ENCODE data around the gene NDE1.
"Not testable (repeated sequence)": the region's sequence is repeated elsewhere in the genome, so short reads cannot be mapped to it uniquely, and the experiment has no call there.

The NDE1 gene

DNA sequence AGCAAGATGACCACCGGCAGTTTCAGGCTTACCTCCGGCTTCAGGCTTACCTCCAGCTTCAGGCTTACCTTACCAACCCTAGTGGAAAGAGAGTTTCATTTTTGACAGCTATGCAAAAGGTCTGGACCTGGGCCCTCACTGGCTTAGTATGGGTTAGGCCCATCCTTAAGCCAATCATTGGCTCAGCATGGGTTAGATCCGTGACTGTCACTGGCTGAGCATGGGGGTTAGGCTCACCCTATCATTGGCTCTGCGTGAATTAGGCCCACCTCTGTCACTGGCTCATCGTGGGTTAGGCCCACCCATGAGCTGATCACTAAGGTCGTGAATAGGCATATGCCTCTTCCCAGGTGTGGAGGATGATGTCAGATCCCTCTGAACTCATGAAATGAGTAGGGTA is 8.1 kb downstream of the NDE1 start:
- peaks cover 75% of the 10 kb centered on the region for H3K4me1 Mint-ChIP-seq
- H3K4me3 Mint-ChIP-seq = peak overlapping the region; percentile 7 to 33
- ATAC-seq = peak; percentile 49

DNA sequence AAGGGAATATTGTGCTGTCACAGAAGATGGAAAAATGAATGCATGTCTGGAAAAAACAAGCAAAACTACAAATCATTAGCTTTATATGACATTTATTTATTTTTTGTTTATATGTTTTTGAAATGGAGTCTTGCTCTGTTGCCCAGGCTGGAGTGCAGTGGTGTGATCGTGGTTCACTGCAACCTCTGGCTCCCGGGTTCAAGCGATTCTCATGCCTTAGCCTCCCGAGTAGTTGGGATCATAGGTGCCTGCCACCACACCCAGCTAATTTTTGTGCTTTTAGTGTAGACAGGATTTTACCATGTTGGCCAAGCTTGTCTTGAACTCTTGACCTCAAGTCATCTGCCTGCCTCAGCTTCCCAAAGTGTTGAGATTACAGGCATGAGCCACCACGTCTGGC is 8.5 kb downstream of the NDE1 start:
- H3K4me1 Mint-ChIP-seq = peaks cover 74% of the 10 kb centered on the region
- no peaks in the 10 kb centered on the region for H3K27me3 Mint-ChIP-seq
- no peak for DNase-seq
- no peak for ATAC-seq
- H3K9me3 Mint-ChIP-seq = no peaks in the 10 kb centered on the region
- peak overlapping the region; percentile 54 to 65 for H3K4me3 Mint-ChIP-seq
- peak overlapping the region; percentile 19 to 85 for H3K27ac Mint-ChIP-seq

More for the DNA sequence above, 8.1 kb downstream of the NDE1 start:
- no peak for DNase-seq
- Mint-ChIP-seq H3K9me3 (no peaks in the 10 kb centered on the region), H3K27me3 (no peaks in the 10 kb centered on the region), H3K27ac (peak overlapping the region; percentile 19 to 34)

DNA sequence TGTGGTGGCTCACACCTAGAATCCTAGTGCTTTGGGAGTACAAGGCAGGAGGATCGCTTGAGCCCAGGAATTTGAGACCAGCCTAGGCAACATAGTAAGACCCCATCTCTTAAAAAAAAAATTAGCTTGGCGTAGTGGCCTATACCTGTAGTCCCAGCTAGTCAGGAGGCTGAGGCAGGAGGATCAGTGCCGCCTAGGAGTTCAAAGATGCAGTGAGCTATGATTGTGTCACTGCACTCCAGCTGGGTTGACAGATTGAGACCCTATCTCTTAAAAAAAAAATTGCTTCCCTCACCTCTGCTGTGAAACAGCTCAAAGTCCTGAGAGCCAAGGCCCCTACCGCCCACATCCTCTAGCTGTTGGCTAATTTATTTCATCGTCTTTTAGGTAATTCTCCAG is 10.2 kb downstream of the NDE1 start:
- Mint-ChIP-seq H3K4me3 (peak overlapping the region in 1 of 2 donors; percentile 25), H3K27me3 (no peaks in the 10 kb centered on the region), H3K9me3 (no peaks in the 10 kb centered on the region), H3K27ac (peak overlapping the region in 1 of 2 donors; percentile 14), H3K4me1 (peaks cover 66% of the 10 kb centered on the region)
- ATAC-seq (no peak), DNase-seq (no peak)

DNA sequence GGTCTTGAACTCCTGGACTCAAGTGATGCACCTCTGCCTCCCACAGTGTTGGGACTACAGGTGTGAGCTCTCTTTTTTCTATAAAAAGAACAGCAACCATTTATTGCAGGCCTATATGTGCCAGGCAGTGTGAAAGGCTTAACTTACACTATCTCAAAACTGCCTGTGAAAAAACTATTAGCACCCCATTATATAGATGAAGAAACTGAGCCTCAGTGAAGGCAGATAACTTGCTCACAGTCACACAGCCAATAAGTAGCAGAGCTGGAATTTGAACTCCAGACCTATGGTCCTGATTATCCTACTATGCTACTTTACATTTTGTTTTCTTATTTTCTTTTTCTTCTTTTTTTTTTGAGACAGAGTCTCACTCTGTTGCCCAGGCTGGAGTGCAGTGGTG is 15.1 kb downstream of the NDE1 start:
- no peak for DNase-seq

DNA sequence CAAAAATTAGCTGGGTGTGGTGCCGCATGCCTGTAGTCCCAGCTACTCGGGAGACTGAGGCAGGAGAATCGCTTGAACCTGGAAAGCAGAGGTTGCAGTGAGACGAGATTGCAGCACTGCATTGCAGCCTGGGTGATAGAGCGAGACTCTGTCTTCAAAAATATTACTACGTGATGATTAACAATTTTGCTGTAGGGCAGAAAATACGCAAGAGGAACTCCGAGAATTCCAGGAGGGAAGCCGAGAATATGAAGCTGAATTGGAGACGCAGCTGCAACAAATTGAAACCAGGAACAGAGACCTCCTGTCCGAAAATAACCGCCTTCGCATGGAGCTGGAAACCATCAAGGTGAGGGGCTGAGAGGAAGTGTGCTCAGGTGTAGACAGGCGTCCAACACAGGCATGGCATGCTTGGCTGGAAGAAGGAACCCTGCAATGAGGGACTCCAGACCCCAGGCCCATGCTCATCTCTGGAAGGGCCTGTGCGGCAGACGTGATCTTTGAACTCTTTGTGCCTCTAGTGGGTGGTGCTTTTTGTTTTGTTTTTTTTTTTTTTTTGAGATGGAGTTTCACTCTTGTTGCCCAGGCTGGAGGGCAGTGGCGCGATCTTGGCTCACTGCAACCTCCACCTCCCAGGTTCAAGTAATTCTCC is 17.2 kb downstream of the NDE1 start:
- no peaks in the 10 kb centered on the region for H3K27me3 Mint-ChIP-seq
- H3K27ac Mint-ChIP-seq = peak overlapping the region in 1 of 2 donors; percentile 54
- H3K9me3 Mint-ChIP-seq = no peaks in the 10 kb centered on the region
- ATAC-seq (no peak), DNase-seq (no peak)
- no peak overlapping the region for H3K4me3 Mint-ChIP-seq
- peaks cover 37% of the 10 kb centered on the region for H3K4me1 Mint-ChIP-seq

More for the DNA sequence above, 15.1 kb downstream of the NDE1 start:
- Mint-ChIP-seq H3K4me3 (no peak overlapping the region), H3K4me1 (peaks cover 35% of the 10 kb centered on the region), H3K27me3 (no peaks in the 10 kb centered on the region), H3K27ac (no peak overlapping the region), H3K9me3 (no peaks in the 10 kb centered on the region)
- ATAC-seq = no peak

DNA sequence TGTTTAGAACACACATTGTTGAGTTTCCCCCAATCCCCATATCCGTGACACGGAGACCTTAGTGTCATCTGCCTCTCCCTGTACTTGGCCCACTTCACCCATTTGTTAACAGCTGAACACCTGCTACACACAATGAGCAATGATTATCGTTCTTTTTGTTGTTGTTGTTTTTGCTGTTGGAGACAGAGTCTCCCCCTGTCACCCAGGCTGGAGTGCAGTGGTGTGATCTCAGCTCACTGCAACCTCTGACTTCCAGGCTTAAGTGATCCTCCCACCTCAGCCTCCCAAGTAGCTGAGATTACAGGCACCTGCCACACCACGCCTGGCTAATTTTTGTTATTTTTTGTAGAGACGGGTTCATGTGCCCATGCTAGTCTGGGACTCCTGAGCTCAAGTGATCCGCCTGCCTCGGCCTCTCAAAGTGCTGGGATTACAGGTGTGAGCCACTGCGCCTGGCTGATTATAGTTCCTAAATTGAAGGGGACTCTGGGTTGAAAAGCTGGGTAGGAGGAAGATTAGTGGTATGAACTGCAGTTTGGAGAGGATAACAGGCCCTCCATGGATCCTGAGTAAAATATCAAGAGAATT is 21.6 kb downstream of the NDE1 start:
- H3K4me3 Mint-ChIP-seq = peak overlapping the region; percentile 70 to 74
- no peaks in the 10 kb centered on the region for H3K9me3 Mint-ChIP-seq
- peak overlapping the region; percentile 99 for H3K27ac Mint-ChIP-seq
- DNase-seq (no peak), ATAC-seq (no peak)
- no peaks in the 10 kb centered on the region for H3K27me3 Mint-ChIP-seq
- peaks cover 48% of the 10 kb centered on the region for H3K4me1 Mint-ChIP-seq

DNA sequence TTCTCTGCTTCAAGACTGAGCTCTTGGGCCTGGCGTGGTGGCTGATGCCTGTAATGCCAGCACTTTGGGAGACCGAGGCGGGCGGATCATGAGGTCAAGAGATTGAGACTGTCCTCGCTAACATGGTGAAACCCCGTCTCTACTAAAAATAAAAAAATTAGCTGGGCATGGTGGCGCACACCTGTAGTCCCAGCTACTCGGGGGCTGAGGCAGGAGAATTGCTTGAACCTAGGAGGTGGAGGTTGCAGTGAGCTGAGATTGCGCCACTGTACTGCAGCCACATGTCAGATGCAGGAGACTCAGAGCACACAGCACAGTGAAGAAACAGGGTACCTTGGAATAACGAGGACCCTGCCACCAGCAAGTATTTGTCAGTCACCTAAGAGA is 22.1 kb downstream of the NDE1 start:
- peak overlapping the region; percentile 99 for H3K27ac Mint-ChIP-seq
- DNase-seq, H3K9me3 Mint-ChIP-seq, H3K27me3 Mint-ChIP-seq: not testable (repeated sequence)
- H3K4me3 Mint-ChIP-seq = peak overlapping the region; percentile 70 to 74
- peaks cover 48% of the 10 kb centered on the region for H3K4me1 Mint-ChIP-seq
- ATAC-seq = peak; percentile 6

DNA sequence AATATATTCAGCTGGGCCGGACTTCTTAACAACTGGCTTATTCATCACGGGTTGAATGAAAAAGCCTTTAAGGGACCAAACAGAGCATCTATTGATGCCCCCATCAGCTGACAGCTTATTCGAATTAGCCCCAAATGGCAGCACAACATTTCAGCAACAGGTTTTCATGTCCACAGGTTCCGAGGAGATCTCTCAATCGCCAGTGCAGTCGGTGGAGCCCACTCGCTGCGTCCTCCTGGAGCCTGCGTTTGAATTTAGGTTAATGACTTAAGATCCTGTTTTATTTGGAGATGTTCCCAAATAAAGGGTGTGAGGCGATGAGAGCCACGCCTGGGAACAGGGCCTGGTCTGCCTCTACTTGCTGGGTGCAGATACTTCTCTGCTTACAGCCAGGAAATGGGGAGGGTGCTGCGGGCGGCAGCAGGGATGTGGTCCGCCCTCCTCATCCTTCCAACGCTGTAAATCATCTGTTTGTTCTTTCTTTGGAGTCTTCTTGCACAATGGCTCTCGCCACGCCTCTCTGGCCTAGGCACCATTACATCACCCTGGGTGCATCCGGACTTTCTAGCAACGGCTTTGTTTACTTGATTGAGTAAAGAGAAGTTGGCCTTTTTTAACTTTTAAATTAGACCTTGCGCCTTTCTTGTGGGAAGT is 22.6 kb downstream of the NDE1 start:
- peaks cover 48% of the 10 kb centered on the region for H3K4me1 Mint-ChIP-seq
- peak overlapping the region; percentile 70 to 74 for H3K4me3 Mint-ChIP-seq
- peak; percentile 20 to 75 for DNase-seq
- peak; percentile 97 for ATAC-seq
- no peaks in the 10 kb centered on the region for H3K27me3 Mint-ChIP-seq
- no peaks in the 10 kb centered on the region for H3K9me3 Mint-ChIP-seq
- H3K27ac Mint-ChIP-seq = peak overlapping the region; percentile 99

DNA sequence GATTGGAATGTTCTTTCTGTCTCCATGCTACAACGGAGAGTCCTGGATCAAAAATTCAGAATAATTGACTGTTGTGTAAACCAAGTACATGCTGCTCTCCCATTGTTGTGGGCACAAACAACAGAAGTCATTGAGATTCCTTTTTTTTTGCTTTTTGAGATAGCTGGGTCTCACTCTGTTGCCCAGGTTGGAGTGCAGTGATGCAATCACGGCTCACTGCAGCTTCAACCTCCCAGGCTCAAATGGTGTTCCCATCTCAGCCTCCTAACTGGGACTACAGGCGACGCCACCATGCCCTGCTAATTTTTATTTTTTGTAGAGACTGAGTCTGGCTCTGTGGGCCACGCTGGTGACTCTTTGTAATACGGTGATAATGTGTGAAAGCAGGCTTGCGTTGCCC is 24.5 kb downstream of the NDE1 start:
- Mint-ChIP-seq H3K27ac (peak overlapping the region; percentile 8 to 68), H3K4me1 (peaks cover 48% of the 10 kb centered on the region), H3K9me3 (no peaks in the 10 kb centered on the region), H3K4me3 (no peak overlapping the region), H3K27me3 (no peaks in the 10 kb centered on the region)
- DNase-seq = no peak
- ATAC-seq = no peak

DNA sequence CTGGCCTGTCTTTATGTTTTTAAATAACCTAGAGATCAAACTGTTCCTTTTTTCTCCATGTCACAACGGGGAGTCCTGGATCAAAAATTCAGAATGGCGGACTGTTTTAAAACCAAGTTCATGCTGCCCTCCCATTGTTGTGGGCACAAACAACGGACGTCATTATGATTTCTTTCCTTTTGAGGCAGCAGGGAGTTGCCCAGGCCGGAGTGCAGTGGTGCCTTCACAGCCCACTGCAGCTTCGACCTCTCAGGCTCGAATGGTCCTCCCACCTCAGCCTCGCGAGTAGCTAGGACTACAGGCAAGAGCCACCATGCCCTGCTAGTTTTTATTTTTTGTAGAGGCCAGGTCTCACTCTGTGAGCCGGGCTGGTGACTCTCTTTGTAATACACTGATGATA is 26.5 kb downstream of the NDE1 start:
- Mint-ChIP-seq H3K27ac (no peak overlapping the region), H3K4me1 (peaks cover 34% of the 10 kb centered on the region), H3K4me3 (no peak overlapping the region), H3K9me3 (no peaks in the 10 kb centered on the region), H3K27me3 (no peaks in the 10 kb centered on the region)
- DNase-seq = no peak
- no peak for ATAC-seq

DNA sequence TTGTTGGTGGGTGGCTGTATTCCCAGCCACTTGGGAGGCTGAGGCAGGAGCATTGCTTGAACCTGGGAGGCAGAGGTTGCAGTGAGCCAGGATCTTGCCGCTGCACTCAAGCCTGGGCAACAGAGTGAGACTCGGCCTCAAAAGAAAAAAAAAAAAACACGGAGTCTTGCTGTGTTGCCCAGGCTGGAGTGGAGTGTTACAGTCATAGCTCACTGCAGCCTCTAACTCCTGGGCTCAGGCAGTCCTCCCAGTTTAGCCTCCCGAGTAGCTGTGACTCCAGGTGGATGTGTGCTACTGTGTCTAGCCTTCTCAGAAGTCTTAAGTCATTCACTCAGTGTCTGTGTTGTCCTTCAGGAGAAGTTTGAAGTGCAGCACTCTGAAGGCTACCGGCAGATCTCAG is 27.4 kb downstream of the NDE1 start:
- Mint-ChIP-seq H3K4me3 (no peak overlapping the region), H3K27me3 (no peaks in the 10 kb centered on the region), H3K27ac (no peak overlapping the region), H3K9me3 (no peaks in the 10 kb centered on the region), H3K4me1 (peaks cover 26% of the 10 kb centered on the region)
- DNase-seq (no peak), ATAC-seq (no peak)

DNA sequence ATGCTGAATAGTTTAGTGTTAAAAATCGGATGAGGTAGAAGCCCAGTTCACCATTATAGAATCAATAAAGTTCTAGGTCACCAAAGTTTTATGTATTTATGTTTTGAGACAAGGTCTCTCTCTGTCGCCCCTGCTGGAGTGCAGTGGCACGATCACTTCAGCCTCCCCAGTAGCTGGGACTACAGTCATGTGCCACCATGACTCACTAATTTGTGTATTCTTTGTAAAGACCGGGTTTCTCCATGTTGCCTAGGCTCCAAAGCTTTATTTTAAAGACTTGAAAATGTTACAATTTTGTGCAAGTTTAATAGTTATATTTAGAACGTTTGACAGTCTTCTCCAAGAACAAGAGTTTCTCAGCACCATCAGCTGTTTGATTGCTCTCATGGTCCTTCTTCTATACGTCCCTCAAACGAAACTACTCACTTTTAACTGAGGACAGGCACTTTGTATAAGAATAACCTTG is 32.1 kb downstream of the NDE1 start:
- Mint-ChIP-seq H3K27ac (no peak overlapping the region), H3K27me3 (no peaks in the 10 kb centered on the region), H3K4me1 (peaks cover 6% of the 10 kb centered on the region), H3K4me3 (no peak overlapping the region), H3K9me3 (no peaks in the 10 kb centered on the region)
- DNase-seq (peak; percentile 21 to 38), ATAC-seq (peak; percentile 87)

DNA sequence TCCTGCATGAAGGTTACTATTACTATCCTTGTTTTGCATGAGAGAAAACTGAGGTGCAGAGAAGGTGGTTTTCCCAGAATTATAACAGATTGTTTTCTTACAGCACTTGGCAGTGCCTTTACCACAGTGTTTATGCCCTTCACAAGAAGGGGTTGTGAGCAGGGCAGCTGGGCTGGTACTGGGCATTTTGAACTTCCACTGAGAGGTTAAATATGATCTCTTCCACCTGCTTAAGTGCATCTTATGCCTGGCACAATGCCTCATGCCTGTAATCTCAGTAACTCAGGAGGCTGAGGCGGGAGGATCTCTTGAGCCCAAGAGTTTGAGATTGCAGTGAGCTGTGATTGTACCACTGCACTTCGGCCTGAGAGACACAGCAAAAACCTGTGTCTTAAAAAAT is 36.2 kb downstream of the NDE1 start:
- no peak for ATAC-seq
- Mint-ChIP-seq H3K27me3 (no peaks in the 10 kb centered on the region), H3K27ac (peak overlapping the region in 1 of 2 donors; percentile 91), H3K9me3 (no peaks in the 10 kb centered on the region), H3K4me1 (peaks cover 3% of the 10 kb centered on the region), H3K4me3 (no peak overlapping the region)
- DNase-seq = no peak

DNA sequence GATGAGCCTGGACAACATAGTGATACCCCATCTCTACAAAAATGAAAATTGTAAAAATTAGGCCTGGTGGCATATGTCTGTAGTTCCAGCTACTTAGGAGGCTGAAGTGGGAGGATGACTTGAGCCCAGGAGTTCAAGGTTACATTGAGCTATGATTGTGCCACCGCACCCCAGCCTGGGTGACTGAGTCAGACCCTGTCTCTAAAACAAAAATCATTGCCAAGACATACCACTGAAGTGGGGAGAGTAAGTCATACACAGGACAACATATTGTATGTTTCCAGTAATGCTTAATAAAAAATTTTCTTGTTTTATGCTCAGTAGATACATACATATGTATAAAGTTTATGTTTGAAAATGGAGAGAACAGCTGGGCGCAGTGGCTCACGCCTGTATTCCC is 39.2 kb downstream of the NDE1 start:
- DNase-seq (no peak), ATAC-seq (no peak)
- Mint-ChIP-seq H3K27ac (no peak overlapping the region), H3K4me1 (no peaks in the 10 kb centered on the region), H3K9me3 (no peaks in the 10 kb centered on the region), H3K27me3 (no peaks in the 10 kb centered on the region), H3K4me3 (no peak overlapping the region)

DNA sequence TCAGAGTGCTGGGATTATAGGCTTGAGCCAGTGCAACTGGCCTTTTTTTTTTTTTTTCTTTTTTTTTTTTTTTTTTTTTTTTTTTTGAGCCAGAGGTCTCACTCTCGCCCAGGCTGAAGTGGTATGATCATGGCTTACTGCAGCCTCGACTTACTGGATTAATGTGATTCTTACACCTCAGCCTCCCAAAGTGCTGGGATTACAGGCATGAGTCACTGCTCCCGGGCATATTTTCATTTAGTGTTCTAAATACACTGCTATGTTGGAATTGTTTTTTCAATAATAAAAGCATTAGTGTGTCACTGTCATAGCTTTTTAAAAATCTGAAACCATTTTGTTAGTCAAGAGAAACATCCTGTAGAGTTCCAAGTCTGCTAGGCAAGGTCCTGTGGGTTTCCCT is 40.3 kb downstream of the NDE1 start:
- no peak for DNase-seq
- no peaks in the 10 kb centered on the region for H3K4me1 Mint-ChIP-seq
- no peak for ATAC-seq
- no peak overlapping the region for H3K4me3 Mint-ChIP-seq
- no peak overlapping the region for H3K27ac Mint-ChIP-seq
- no peaks in the 10 kb centered on the region for H3K27me3 Mint-ChIP-seq
- no peaks in the 10 kb centered on the region for H3K9me3 Mint-ChIP-seq

DNA sequence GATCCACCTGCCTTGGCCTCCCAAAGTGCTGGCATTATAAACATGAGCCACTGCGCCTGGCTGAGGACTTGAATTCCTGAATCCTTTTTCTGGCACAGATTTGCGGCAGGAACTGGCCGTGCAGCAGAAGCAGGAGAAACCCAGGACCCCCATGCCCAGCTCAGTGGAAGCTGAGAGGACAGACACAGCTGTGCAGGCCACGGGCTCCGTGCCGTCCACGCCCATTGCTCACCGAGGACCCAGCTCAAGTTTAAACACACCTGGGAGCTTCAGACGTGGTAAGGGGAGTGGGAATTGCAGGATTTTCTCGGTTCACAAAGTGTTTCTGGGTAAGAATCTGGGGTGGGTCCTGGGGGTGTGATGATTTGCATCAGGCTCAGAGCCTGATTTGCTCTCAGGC is 41.0 kb downstream of the NDE1 start:
- H3K27ac Mint-ChIP-seq = peak overlapping the region in 1 of 2 donors; percentile 86
- ATAC-seq (no peak), DNase-seq (no peak)
- H3K4me1 Mint-ChIP-seq = no peaks in the 10 kb centered on the region
- H3K4me3 Mint-ChIP-seq = no peak overlapping the region
- H3K9me3 Mint-ChIP-seq = no peaks in the 10 kb centered on the region
- H3K27me3 Mint-ChIP-seq = no peaks in the 10 kb centered on the region
